Spinal cord (tissue), 10 donors: ENCODE measurements around the gene SPON1. TPM values are rescaled to one million over a fixed set of nuclear protein-coding genes. Genes with fewer than 3 reads are reported as not detected.
A peak's percentile ranks its signal among the peaks of the same experiment; 100 is the strongest.

Experiments
- DNase-seq, 6 donors: peaks; one replicate each; pipeline versions ENCODE4 v3.0.0 to v3.0.0-alpha.2; 2013 to 2015; ENCODE audit warnings: low spot score in 6 of 6, low read depth in 4 of 6
- H3K27ac ChIP-seq: one replicate; pipeline ENCODE4 v1.5.1; 2013; ENCODE audit warnings: low read depth, low read length, control low read depth
- H3K27me3 ChIP-seq: one replicate; pipeline ENCODE4 v1.6.1; 2013; ENCODE audit warnings: low read length; ENCODE audit not compliant: control insufficient read depth, insufficient read depth
- H3K36me3 ChIP-seq: one replicate; pipeline ENCODE4 v1.6.1; 2013; ENCODE audit warnings: low read length; ENCODE audit not compliant: control insufficient read depth, insufficient read depth
- H3K4me1 ChIP-seq: one replicate; pipeline ENCODE4 v1.6.1; 2013; ENCODE audit warnings: low read length; ENCODE audit not compliant: control insufficient read depth, insufficient read depth
- H3K4me3 ChIP-seq: one replicate; pipeline ENCODE4 v1.5.1; 2013; ENCODE audit warnings: low read depth, low read length, control low read depth
- H3K9me3 ChIP-seq: one replicate; pipeline ENCODE4 v1.6.1; 2013; ENCODE audit warnings: low read length; ENCODE audit not compliant: control insufficient read depth, insufficient read depth
- WGBS: methylation state at CpG from one replicate; pipeline ENCODE4 v1.1.5; 2013; ENCODE audit warnings: missing lambda C conversion rate; ENCODE audit not compliant: insufficient coverage; 5-methylcytosine and 5-hydroxymethylcytosine counted together
- polyA plus RNA-seq, 2 donors: library from polyadenylated mRNA; unstranded; fragments of 120-200 nt; gene quantifications; one replicate each; pipeline ENCODE4 v1.2.1, GENCODE V29; 2013; ENCODE audit not compliant: insufficient read length in 2 of 2
- total RNA-seq, 2 donors: library from RNA; depleted of rRNA in 1 of 2; stranded (reverse); fragments of 120-200 nt in 1 of 2; fragments of >200 nt in 1 of 2; gene quantifications; one replicate each; pipeline versions ENCODE4 v1.2.3 to v1.2.4, GENCODE V29; 2013 to 2014
- donor health status: healthy.

SPON1 gene
- total and polyA plus RNA-seq, 4 donors, result 84.4 to 193 (median 106) TPM

DNA sequence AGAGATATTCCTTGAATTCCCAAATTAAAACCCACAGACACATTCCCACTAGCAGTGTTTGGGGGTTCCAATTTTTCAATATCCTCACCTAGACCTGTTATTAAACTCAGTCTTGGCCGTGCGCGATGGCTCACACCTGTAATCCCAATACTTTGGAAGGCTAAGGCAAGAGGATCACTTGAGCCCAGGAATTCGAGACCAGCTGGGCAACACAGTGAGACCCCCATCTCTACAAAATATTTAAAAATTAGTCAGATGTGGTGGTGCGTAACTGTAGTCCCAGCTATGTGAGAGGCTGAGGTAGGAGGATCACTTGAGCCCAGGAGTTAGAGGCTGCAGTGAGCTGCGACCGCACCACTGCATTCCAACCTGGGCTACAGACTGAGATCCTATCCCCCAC lies 343.1 kb downstream of the SPON1 start:
- no peak for DNase-seq
- H3K4me1 ChIP-seq, result no peaks in the 10 kb centered on the region
- 100% methylated on average over 1 of the region's 7 CpGs for whole genome bisulfite sequencing
- no peaks in the 10 kb centered on the region for H3K27me3 ChIP-seq
- no peaks in the 10 kb centered on the region for H3K36me3 ChIP-seq
- no peaks in the 10 kb centered on the region for H3K9me3 ChIP-seq
- H3K4me3 ChIP-seq, result no peak overlapping the region
- H3K27ac ChIP-seq, result no peak overlapping the region

DNA sequence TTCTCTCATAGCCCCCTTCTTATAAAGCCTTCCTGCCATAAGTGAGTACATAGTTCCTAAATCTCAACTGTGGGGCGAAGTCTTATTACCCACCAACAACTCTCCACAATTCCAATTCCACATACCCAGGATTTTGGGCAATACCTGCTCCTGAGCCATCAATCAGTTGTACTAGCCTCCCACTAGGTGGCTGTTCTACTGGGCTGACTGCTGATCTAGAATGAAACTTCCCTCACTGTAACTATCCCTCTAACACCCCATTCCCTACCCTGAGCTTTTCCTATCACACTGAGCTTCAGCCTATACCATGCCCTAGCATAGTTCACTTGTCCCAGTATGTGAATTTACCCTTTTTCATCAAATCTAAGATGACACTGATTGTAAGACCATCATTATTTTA lies 344.0 kb downstream of the SPON1 start:
- no peak overlapping the region for H3K4me3 ChIP-seq
- H3K27me3 ChIP-seq, result no peaks in the 10 kb centered on the region

DNA sequence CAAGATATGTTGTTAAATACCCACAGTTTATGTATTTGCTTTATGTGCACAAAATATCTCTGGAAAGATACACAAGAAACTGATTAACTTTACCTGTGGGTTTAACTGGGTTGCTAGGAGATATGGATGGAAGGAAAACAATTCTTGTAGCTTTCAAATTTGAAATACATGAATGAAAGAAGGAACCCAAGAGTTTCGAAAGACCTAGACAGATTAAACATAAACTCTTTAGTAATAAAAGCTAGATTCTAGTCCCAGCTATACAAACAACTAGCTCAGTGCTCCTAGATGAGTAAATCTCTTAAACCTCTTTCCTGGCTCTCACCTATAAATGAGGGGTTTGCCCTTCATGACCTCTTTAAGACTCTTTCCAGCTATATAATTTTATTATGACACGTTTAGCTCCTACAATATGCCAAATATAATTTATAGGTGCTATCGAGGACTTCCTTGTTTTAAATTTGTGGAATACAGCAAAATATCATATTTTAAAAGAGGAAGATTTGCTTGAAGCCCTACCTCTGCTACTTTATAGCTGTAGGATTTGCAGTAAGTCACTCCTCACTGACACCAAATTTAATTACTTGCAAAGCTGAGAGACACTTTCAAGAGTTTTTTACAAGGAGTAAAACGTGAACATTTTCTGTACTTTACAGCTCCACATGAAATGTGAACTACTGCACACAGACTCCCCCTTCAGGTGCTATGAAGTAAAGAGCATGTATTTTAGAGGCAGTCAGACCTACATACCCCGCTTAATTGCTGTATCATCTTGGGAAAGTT lies 345.8 kb downstream of the SPON1 start:
- no peaks in the 10 kb centered on the region for H3K9me3 ChIP-seq
- no peaks in the 10 kb centered on the region for H3K27me3 ChIP-seq
- peak in 4 of 6 donors; percentile 12 to 70 (median 35) for DNase-seq
- no peaks in the 10 kb centered on the region for H3K36me3 ChIP-seq
- H3K27ac ChIP-seq, result no peak overlapping the region
- H3K4me1 ChIP-seq, result no peaks in the 10 kb centered on the region
- H3K4me3 ChIP-seq, result no peak overlapping the region
- WGBS, result no CpG with 5 or more reads among the region's 5 CpGs

More for the DNA sequence above, 344.0 kb downstream of the SPON1 start:
- 100% methylated on average over 1 of the region's 1 CpG for WGBS
- H3K4me1 ChIP-seq, result no peaks in the 10 kb centered on the region
- no peak overlapping the region for H3K27ac ChIP-seq
- no peak for DNase-seq
- no peaks in the 10 kb centered on the region for H3K9me3 ChIP-seq
- H3K36me3 ChIP-seq, result no peaks in the 10 kb centered on the region

DNA sequence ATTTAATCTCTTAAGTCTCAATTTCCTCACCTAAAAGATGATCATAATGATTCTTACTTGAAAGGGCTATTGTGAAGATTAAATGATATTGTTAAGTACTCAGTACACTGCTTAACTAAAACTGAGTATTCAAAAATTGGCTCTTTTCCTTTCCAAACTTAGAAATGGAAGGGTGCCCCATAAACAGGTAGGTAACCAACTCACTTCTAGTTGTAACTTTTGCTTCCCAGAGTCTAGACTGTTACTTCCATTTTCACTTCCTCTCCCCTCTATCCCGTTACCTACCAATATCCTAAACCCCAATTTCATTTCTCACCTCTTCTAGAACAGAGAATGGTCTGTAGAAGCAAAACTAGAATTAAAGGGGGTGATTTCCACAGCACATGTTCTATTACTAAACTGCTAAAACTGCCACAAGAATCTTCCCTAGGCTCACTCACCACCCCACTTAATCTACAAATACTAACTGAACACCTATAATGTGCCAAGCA lies 346.4 kb downstream of the SPON1 start:
- Histone ChIP-seq H3K4me3 (no peak overlapping the region), H3K4me1 (no peaks in the 10 kb centered on the region), H3K27me3 (no peaks in the 10 kb centered on the region), H3K36me3 (no peaks in the 10 kb centered on the region), H3K9me3 (no peaks in the 10 kb centered on the region), H3K27ac (no peak overlapping the region)
- DNase-seq, result no peak
- no CpG with 5 or more reads among the region's 1 CpG for WGBS

DNA sequence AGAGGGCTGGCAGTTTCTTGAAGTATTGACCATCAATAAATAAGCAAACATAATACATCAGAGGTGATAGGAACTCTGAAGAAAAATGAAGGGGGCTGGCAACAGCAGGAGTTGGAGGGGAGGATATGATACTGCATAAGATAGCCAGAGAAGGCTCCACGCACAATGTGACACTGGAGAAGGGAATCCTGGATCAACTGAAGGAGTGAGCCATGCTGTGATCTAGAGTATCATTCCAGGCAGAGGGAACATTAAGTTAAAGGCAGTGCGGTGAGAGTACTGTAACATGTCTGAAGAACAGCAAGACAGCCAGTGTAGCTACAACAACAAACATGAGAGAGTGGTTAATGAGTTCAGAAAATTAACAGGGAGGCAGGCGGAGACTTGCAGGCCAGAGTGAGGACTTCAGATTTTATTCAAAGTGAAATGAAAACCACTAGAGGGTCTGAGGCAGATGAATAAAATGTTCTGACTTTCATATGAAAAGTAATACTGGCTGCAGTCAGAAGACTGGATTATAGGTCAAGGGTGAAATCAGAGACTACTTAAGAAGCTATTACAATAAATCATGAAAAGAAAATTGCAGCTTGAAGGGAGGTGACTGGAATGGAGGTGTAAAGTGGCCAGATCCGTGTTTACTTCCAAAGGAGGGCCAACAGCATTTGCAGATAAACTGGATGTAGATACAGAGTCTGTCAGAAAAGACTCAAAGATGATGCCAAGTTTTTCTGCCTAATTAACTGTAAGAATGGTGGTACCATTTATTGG lies 347.1 kb downstream of the SPON1 start:
- WGBS, result 69% methylated on average over 3 of the region's 4 CpGs
- H3K4me1 ChIP-seq, result no peaks in the 10 kb centered on the region
- no peaks in the 10 kb centered on the region for H3K36me3 ChIP-seq
- no peak for DNase-seq
- no peak overlapping the region for H3K4me3 ChIP-seq
- H3K27me3 ChIP-seq, result no peaks in the 10 kb centered on the region
- H3K9me3 ChIP-seq, result no peaks in the 10 kb centered on the region
- H3K27ac ChIP-seq, result no peak overlapping the region

DNA sequence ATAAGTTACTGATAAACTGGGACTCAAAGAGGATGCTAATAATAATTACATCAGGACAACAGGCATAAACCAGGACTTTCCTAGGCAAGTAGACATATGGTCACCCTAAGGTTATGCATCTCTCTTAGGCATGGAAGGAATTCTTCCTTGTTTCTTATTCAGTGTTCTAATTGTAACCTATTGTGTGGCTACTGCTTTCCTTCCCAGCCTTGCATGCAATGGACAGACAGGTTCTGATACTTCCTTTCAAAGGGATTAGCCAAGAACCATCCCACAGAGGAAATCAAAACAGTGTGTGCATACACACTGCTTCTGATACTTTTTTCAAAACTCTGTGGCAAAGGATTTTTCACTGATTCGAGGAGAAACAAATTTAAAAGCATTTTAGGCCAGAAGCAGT lies 348.2 kb downstream of the SPON1 start:
- H3K27ac ChIP-seq, result no peak overlapping the region
- no peaks in the 10 kb centered on the region for H3K4me1 ChIP-seq
- H3K9me3 ChIP-seq, result no peaks in the 10 kb centered on the region
- H3K27me3 ChIP-seq, result no peaks in the 10 kb centered on the region
- H3K36me3 ChIP-seq, result no peaks in the 10 kb centered on the region
- H3K4me3 ChIP-seq, result no peak overlapping the region
- DNase-seq, result no peak
- no CpG with 5 or more reads among the region's 1 CpG for WGBS

GRCh38 chr11:14312736-14313438 lies 350.4 kb downstream of the SPON1 start:
- DNase-seq, result no peak
- WGBS, result 74% methylated on average over 2 of the region's 4 CpGs
- Histone ChIP-seq H3K27me3 (no peaks in the 10 kb centered on the region), H3K27ac (no peak overlapping the region), H3K4me3 (no peak overlapping the region), H3K9me3 (no peaks in the 10 kb centered on the region), H3K4me1 (no peaks in the 10 kb centered on the region), H3K36me3 (no peaks in the 10 kb centered on the region)

GRCh38 chr11:14314127-14314526 lies 351.6 kb downstream of the SPON1 start:
- H3K27ac ChIP-seq, result no peak overlapping the region
- no peaks in the 10 kb centered on the region for H3K9me3 ChIP-seq
- no peaks in the 10 kb centered on the region for H3K36me3 ChIP-seq
- no peaks in the 10 kb centered on the region for H3K4me1 ChIP-seq
- no peak overlapping the region for H3K4me3 ChIP-seq
- no CpG with 5 or more reads among the region's 2 CpGs for WGBS
- no peak for DNase-seq
- H3K27me3 ChIP-seq, result no peaks in the 10 kb centered on the region

GRCh38 chr11:14315130-14315529 lies 352.6 kb downstream of the SPON1 start:
- DNase-seq, result no peak
- H3K36me3 ChIP-seq, result no peaks in the 10 kb centered on the region
- H3K27ac ChIP-seq, result no peak overlapping the region
- no peaks in the 10 kb centered on the region for H3K9me3 ChIP-seq
- H3K4me1 ChIP-seq, result no peaks in the 10 kb centered on the region
- WGBS, result no CpG with 5 or more reads among the region's 2 CpGs
- no peaks in the 10 kb centered on the region for H3K27me3 ChIP-seq
- no peak overlapping the region for H3K4me3 ChIP-seq
